Fibroblast of skin of left quadriceps (primary cell): Measurements from ENCODE around the gene P2RX1.
"Not testable (repeated sequence)": the region's sequence is repeated elsewhere in the genome, so short reads cannot be mapped to it uniquely, and the experiment has no call there.

Experiments used
- DNase-seq, 2 experiments: peaks; one replicate each; pipeline ENCODE4 v3.0.0-alpha.2; 2013; ENCODE audit warnings: low read depth in 2 of 2

Gene P2RX1

GRCh38 chr17:3951420-3951819, 35.2 kb upstream of the P2RX1 start:
- no peak for DNase-seq

- DNase-seq, result no peak
Measured at GRCh38 chr17:3951003-3951402, 34.7 kb upstream of the P2RX1 start.

DNA sequence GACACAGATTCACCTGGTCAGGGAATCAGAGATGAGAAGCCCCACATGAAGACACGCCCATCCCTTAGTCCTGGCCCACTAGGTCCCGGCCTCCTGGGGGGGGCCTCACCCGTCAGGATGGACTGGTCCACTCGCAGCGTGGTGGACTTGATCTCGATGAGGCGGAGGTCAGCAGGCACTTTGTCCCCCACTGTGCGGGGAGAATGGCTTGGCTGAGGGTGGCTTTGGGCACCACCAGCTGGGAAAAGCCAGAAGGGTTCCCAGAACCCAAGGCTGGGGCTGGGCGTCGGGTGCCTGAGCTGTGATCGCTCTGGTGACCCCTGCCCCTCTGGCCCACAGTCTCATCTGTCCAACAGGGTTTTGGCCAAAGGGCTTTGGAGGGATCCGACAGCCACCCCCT, 34.3 kb upstream of the P2RX1 start:
- no peak for DNase-seq

GRCh38 chr17:3949418-3949817, 33.2 kb upstream of the P2RX1 start:
- no peak for DNase-seq

- not testable (repeated sequence) for DNase-seq
Measured at GRCh38 chr17:3948551-3948950, 32.3 kb upstream of the P2RX1 start.

DNA sequence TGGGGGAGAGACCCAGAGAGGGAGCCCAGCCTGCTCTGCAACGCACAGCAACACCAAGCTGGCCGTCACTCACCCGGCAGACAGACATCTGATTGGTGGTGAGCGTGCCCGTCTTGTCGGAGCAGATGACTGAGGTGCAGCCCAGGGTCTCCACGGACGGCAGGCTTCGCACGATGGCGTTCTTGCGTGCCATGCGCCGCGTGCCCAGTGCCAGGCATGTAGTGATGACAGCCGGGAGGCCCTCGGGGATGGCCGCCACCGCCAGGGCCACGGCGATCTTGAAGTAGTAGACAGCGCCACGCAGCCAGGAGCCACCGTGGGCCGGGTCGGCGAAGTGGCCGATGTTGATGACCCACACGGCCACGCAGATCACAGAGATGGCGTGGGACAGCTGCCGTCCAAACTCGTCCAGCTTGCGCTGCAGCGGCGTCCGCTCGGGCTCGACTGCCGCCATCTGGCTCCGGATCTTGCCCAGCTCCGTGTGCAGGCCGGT, 31.1 kb upstream of the P2RX1 start:
- no peak for DNase-seq

- DNase-seq, result no peak
Measured at GRCh38 chr17:3946711-3947235, 30.5 kb upstream of the P2RX1 start.

DNA sequence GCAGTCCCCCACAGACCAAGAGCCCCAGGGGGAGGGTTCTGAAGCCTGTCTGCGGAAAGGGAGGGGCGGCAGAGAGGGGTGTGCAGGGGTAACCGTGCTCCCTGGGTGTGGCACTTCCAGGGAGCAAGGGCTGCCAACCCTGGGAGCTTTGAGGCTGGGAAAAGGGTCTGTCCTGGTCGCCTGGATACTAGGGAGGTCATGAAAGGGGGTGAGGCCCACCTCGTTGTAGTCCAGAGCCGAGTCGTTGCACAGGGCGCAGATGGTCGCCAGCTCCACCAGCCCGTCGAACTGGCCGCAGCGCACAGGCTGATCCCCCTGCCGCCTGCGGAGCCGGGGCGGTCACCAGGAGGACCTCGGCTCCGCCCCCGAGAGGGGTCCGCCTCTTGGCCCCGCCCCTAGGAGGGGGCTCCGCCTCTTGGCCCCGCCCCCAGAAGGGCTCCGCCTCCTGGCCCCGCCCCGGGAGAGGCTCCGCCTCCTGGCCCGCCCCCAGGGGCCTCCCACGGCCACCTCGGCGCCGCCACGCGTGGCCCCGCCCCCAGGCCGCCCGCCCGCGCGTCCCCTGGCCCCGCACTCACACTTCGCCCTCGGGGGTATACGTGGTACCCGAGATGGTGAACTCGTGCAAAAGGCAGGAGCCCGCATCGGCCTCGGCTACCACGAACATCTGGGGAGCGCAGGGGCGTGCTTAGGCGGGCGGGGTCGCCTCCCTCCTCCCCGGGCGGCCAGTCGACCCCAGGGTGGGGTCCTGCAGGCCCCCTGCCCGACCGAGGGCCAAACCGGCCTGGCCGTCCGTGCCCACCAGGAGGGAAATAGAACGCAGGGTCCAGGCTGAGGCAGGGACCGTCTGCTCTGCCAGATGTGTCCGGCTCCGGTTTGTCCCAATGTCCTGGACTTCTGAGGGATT, 28.5 kb upstream of the P2RX1 start:
- DNase-seq, result peak; percentile 48 to 49

GRCh38 chr17:3943240-3943891, 27.1 kb upstream of the P2RX1 start:
- no peak for DNase-seq

- DNase-seq, result no peak
Measured at GRCh38 chr17:3940965-3941698, 24.9 kb upstream of the P2RX1 start.

DNA sequence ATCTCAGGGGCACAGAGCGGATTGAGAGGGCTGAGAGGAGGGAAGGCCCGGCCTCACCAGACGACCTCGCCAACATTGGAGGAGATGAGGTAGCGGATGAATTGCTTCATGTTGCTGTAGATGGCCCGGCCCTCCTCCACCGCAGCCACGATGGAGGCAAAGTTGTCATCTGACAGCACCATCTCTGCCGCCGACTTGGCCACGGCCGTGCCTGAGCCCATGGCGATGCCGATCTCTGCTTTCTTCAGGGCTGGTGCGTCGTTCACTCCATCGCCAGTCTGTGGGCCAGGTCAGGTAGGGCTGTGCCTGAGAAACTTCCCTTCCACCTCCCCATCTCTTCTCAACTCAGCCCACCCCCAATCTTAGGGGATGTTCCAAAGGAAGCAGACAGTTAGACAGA, 21.1 kb upstream of the P2RX1 start:
- DNase-seq, result no peak

GRCh38 chr17:3935825-3936355, 19.6 kb upstream of the P2RX1 start:
- no peak for DNase-seq

DNA sequence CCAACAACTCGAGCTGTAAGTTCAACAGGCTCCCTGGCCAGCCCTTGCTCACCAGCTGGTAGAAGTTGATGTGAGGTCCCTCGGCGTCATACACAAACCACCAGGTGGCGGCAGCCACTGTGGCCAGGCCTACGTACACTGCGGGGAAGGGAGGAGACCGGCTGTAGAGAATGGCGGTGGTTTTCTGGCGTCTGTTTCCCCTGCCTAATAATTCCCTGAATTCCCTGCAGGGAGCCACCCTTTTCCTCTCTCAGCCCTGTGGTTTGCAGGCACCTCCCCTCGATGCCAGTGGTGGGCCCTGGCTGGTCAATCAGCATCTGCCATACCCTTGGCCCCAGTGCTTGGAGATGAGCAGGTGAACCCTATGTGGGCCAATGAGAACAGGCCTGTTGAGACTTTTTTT, 18.9 kb upstream of the P2RX1 start:
- peak; percentile 20 to 29 for DNase-seq

DNA sequence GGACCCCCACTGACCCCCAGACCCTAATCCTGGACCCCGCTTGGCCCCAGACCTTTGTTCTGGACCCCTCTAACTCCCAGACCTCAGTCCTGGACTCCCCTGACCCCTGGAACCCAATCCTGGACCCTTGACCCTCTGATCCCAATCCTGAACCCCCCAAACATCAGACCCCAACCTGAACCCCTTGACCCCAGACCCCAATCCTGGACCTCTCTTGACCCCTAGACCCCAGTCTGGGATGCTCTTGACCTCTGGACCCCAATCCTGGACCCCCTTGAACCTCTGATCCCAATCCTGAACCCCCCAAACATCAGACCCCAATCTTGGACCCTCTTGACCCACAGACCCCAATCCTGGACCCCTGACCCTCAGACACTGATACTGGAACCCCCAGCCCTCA, 13.5 kb upstream of the P2RX1 start:
- no peak for DNase-seq

- DNase-seq, result no peak
Measured at GRCh38 chr17:3929181-3929580, 12.9 kb upstream of the P2RX1 start.

GRCh38 chr17:3928406-3928805, 12.1 kb upstream of the P2RX1 start:
- DNase-seq, result no peak

- DNase-seq, result no peak
Measured at GRCh38 chr17:3927628-3928340, 11.5 kb upstream of the P2RX1 start.

GRCh38 chr17:3926860-3927627, 10.8 kb upstream of the P2RX1 start:
- DNase-seq, result no peak

DNA sequence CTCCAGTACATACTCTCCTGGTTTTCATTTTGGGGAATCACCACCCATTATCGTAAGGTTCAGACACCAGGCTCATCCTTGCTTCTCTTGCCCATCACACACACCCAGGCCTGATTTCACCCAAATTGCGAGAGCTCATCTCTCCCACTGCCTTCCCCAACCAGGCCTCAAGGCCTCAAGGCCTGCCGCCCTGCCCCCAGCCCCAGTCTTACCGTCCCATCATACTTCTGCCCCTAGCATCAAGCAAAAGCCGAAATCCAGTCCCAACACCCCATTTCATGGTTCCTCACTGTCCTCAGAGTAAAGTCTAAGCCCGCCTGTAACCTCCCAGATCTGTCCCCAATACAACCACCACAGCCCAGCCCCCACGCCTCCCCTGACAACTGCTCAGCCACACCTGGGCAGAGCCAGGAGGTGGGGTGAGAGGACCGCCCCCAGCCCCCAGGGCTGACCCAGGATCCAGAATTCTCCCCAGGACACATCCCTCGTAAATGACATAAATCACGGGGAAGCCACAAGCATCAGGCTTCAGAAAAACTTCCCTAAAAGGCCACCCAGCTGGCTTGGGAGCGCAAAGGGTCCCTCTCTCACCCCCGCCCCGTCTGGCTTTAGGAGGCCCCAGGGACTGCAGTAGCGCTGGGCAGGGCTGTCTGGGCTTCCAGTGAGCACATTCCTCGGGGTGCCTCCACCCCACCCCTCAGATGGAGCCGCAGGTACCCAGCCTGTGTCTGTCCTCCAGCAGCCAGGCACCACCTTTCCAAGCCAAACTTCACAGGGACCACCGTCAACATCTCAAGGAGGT, 9.6 kb upstream of the P2RX1 start:
- no peak for DNase-seq
